Hepatocyte (in vitro differentiated cells): Measurements from ENCODE around the gene AFAP1.

Experiments used
- CTCF ChIP-seq: fragments of 200-600 bp; sonication (generic); IDR thresholded peaks from 2 replicates; pipeline ENCODE4 v1.5.1; 2016; ENCODE audit warnings: antibody characterized with exemption, mild to moderate bottlenecking; ENCODE audit not compliant: poor library complexity
- EZH2 ChIP-seq: fragments of 200-600 bp; sonication (generic); IDR thresholded peaks from 2 replicates; pipeline ENCODE4 v1.6.1; 2016; ENCODE audit warnings: antibody characterized with exemption, mild to moderate bottlenecking, borderline replicate concordance

- TF ChIP-seq CTCF (no peak), EZH2 (no peak)
These were observed 45.4 kb upstream of the AFAP1 start for GRCh38 chr4:7985072-7985471.
